HS-27A (cell line): ENCODE results near the gene AREG.
A peak's percentile ranks its signal among the peaks of the same experiment; 100 is the strongest.

Source experiments
- DNase-seq: peaks from one replicate; pipeline ENCODE4 v3.0.0-alpha.2; 2012; ENCODE audit warnings: low read depth, missing footprints

The AREG gene

DNA sequence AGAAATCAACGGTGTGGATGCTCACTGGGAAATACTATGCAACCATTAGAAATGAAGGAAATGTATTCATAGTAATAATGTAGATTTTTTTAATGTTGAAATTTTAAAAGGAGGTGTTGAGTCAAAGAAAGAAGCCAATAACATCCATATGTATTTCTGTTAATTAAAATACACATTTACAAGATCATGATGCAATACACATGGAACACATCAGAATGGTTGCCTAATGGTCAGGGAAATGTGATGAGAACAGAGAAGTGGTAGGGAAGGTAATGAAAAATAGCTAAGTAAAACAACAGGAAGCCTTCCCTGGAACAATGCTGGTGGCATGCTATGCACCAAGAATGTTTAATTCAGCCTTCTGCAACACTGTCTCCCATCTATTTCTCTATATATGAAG lies 18.2 kb downstream of the AREG start:
- no peak for DNase-seq

DNA sequence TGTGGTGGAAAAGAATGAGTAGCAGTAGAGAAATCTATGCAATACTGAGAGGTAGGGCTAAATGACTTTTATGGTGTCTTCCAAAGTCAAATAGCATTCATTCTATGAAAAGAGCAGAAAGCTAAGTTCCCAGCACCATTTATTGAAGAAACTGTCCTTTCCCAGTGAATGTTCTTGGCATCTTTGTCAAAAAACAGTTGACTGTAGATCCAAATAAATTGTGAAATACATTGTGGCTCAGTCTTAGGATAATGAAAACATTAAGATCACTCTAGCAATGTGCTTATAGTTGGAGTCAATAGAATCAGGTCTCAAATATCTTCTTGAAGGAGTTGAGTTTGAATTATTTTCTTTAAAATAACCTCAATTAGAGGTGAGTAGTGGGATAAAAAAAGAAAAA lies 19.4 kb downstream of the AREG start:
- no peak for DNase-seq

DNA sequence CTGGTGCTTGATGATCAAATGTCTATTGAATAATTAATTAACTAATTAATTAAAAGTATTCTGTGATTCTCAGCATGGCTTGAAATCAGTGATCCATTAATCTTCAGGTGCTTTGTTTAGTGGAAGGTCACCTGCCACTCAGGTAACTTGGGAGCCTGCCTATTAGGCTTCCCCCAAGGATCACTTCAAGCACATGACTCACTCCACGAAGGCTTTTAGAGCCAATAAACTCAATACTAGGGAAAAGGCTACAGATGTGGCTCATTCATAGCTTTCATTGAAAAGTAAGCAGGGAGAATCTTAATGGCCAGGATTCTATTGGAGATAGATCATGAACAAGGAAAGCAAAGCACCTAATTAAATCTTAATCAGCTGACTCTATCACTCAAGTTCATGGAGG lies 21.3 kb downstream of the AREG start:
- DNase-seq = no peak

DNA sequence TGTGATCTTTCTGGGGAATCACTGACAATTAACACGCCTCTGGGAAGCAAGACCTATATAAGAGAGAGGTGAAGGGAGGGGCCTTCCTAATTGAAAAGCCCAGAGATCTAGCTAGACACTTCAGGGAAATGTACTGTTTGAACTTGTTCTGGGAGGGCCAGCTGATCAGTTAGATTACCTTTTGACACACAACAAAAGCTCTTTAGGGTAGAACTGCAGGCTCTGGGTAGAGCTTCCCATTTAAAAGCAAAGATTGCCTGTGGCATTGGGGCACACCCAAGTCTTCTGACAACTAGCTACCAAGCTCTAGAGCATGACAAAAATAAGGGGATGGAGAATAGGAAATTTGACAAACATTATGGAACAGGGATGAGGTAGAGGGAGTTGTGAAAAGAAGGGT lies 26.3 kb downstream of the AREG start:
- no peak for DNase-seq

DNA sequence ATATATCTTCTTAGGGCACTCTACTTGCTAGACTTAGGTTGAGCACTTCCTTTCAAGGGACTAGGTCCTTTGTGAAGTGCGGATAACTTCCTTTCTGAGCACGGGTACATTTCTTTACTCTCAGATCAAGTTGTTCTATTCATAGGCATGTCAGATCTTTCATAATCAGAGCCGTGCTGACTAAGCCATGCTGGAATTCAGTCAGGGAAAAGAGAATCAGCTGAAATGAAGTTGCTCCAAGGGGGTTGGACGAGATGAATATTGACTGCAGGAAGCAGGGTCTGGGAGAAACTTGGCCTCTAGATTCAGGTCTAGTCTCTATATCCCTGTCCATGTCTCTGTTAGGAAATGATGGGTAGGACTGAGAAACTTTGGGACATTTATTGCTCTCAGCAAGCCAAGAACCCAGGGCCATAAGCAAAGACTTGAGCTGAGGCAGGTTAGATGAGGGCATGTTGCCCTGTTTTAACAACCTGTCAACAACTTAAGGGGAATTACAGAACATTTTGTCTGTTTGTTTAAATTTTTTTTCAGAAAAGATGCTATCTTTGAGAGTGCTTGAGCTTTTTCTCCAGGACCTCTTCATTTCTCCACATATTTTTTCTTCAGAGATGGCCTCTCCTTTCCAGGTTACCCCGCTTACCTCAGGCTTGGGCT lies 28.3 kb downstream of the AREG start:
- no peak for DNase-seq

DNA sequence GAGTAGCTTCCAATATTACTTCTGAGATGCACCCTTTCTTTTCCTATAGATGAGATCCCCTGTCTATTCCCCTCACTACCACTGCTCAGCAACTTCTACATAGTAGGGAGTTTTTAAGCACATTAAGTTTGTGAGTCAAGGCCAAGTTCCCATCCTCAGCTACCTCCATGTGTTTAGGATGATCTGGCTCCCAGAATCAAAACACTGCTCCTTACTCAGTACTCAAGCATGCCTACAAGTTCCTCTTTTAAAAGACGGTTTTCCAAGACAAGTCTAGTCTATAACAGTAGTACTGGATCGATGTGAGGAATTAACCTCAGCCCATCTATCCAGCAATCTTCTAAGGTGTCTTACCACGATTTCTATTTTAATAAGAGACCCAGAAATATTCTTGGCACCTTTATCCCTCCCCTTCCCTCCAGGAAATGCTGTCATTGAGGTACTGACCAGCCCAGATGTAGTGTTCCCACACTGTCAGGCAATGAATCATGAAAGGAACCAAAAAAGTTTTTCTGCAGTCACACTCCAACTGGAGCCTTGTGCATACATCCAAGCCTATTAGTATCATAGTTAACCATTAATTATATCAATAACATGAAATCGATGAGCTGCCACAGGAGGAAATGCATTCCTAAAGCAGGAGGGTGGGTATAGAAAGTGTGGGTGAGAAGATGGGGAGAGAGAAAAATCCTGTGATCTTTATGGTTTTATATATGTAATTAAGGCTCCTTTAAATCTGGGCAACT lies 29.6 kb downstream of the AREG start:
- DNase-seq = no peak

DNA sequence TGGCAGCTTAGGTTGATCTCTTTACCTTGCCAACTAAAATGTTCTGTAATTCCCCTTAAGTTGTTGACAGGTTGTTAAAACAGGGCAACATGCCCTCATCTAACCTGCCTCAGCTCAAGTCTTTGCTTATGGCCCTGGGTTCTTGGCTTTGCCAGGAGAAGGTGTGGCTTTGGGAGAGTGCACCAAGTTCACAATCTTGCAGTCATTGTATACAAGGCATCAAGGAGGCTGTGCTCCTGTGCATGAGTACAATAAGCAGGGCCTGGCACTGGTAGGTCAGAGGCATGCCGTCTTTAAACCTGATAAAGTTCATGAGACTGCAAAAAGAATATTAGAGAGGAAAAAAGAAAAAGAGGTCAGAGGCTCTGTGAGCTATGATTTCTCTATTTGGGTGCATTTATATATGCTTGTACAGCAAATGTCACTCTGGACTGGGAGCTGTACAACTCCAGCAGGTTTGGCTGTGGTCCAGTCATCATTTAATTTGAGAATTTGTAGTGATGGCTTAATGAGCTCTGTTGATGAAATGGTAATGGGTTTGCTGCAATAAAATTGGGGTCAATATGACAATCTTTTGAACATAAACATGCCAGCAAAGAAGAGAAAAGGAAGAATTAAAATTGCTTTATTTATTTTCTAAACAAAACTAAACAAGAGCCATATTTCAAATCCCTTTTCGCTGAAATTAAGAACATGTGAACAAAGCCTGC lies 30.3 kb downstream of the AREG start:
- DNase-seq = no peak

DNA sequence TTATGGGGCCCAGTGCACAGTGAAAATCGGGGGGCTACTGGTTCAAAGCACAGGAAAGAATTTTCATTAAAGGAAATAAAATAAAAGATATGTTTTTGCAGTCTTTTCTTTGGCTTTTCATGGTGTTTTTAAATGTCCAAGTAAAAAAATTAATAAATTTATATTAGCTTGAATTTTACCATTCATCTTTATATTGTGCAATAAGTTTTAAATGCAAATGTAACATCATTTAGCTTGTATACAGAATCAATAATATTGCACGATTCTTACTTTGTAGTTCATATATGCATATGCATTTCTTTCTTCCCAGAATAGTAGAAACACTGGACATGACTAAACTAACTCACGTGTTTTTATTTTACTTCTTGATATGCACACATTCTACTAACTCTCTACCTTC lies 31.0 kb downstream of the AREG start:
- no peak for DNase-seq

DNA sequence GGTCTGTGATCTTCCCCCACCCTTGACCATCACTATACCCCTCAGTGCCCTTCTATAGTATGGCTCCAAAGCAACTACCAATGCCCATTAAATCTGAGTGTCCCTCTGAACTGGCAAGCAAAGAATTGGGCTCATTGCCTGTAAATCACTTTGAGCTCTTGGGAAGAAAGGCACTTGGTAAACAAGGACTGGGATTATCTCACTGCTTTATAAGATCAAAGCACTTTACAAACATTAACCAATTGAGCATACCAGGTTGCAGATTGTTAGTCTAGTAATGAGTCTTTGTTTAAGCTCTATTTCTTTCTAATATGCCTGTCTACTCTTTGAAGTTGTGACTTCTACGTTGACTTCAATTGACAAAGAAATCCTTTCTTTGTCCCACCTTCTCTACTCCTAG lies 34.1 kb downstream of the AREG start:
- DNase-seq = no peak

DNA sequence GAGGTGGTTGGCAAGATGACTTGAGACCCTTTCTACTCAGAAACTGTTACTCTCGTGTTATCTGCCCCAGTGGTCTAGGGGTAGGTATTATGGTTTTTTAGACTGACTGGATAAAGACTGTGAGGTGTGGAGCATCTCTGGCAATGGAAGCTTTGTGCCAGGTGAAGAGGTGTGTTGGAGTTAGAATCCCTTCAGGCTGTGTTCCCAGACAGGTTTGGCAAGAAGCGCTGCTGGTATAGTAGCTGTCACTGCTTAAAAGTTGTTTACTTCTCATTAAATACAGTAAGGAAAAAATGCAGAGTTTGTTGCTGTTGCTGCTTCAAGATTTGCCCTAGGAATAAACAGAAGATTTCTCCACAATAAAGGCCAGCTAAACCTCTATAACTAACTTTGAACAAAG lies 35.3 kb downstream of the AREG start:
- DNase-seq = no peak

DNA sequence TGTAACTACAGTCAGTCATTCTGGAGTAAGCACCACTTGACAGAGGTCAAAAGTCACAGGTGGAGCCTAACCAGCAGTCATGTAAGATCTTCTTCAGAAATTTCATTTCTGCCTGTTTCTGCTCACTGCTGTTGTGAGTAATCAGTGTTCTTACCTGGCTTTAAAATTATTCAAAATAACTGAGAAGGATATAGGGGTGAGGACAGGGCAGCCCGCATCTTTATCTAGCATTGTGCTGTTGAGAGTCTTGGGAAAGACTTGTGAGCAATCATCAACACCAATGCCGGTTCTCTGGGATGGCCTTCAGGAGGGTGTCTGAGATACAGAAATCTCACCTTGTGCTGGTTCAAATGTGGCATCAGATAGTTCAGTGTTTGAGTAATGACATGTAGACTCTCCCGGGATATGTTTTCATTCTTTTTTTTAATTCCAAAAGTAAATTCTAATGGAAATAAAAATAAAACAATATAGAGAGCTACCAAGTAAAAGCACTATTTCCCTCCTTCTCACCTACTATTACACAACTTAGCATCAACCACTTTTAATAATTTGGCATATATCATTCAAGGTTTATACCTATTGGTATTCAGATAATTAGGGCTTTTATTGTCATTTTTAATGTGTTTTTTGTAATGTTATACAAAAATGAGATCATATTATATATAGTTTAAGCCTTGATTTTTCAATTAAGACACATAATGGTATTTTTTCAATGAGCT lies 37.1 kb downstream of the AREG start:
- DNase-seq = no peak

DNA sequence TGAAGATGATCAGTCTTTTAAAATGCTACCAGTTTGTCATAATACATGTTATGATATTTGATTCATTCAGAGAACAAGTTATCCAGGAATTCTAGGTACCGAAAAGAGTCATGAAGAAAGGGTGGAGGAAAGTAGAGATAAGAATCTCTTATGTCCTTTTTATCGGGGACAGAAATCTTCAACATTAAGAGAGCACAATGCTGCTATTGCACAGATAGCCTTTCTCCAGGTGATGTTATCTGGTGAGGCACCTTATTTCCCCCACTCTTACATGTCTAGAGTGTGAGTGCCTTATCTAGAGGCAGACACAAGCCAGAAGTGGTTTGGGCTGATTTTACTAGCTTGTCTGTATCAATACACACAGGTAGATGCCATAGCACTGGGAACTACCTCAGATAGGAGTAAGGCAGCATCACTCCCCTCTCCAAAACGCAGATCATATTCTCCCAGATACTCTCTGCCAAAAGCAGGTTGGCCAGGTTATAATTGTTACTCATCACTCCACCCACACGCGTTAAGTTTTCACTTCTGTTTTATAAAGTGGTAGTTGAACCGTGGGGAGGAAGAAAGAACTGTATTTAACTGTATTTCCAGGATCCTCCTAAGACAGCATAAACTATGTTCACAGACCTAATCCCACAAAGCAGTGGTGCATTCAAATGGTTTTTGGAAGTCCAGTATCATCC lies 38.4 kb downstream of the AREG start:
- DNase-seq = no peak

DNA sequence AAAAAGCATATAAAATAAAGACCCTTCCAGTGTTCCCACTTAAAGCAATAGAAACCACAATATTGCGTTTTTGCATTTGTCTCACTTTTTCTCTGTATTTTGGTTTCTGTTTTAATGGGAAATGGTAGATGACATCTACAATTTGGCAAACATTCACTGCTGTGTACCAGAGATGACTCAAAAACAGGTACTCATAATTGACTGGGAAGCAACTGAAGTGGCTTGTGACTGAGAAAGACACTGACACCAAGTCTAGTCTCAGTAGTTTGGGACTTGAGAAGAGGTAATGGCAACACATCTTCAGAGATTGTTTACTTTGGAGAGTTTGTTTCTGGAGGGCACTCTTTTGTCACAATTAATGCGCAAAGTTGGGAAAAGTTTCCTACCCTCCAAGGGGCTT lies 42.0 kb downstream of the AREG start:
- no peak for DNase-seq

DNA sequence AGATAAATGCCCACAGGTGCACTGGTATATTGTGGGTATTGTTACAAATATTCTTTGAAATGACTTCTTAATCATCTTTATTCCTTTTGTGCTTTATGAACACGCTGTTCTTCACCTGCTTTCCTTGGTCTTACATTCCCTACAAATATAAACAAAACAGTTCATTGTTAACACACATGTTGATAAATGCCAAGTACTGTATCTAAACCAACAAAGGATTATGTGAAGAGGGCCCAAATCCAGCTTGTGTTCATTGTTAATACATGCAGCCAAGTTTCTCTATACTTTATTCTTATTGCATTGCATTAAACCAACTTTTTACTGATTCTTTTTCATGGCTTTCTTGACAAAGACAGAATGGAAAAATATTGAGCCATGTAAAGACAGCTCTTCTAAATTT lies 42.8 kb downstream of the AREG start:
- no peak for DNase-seq

DNA sequence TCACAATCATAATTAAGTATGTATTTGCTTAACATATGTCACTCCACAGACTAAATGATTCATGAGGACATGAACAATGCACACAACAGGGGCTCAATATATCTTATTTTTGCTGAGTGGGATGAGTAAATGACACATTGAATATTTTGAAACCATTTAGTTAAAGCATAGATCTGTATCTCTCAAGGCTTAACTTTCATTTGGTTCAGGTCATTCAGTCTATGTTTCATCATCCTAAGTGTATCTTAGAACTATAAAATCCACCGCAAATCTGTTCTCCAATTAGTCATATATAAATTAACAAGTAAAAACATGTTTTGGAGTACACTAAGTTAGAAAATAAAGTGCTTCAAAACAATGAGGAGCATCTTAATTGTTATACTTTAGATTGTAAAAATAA lies 45.8 kb downstream of the AREG start:
- no peak for DNase-seq

DNA sequence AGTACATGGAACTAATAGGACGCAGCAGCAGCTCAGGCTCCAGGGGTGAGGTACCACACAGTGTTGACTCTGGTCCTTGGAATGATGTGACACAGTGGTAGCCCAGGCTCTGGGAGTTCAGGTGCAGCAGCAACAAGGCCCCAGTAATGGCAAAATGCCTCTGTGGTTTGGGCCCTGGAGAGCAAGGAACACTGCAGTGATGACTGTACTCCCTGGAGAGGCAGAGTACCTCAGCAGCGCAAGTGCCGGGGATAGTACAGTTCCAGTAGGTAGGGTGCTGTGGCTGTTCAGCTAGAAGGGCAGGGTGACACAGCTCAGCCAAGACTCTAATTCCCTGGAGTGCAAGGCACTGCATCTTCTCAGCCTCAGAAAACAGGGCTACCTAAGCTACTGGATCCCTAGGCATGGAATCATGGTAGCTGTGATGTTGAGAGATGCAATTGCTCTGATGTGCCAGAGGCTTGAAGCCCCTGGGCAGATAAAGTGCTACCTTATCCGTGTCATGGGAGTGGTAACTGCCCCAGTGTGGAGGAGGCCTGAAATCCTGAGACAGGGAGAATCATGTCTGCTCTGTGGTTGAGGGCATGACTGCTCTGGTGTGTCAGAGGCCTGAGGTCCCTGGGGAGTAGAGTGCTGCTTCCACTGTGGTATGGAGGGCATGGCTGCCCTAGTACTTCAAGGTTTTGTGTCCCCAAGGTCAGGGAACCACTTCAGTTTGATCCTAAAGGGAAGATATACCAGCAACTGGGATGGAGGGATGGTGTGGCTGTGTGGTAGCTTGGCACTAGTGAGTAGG lies 55.2 kb downstream of the AREG start:
- DNase-seq = no peak

DNA sequence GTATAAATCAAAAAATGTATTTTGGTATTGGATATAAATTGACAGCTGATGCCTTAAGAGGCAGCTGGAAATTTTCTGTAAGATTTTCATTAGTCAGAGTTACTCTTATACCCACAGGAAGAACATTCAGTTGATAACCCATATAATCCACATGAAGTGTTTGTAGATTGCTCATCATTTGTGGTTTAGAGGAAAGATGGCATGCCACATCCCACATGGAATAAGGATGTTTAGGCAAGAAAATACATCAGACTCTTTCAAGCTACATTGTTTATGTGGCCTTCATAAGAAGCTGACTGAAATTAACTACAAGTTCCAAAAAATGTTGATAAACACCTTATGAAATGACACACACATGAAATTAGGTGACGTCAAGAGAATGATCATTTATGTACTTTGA lies 56.6 kb downstream of the AREG start:
- peak; percentile 71 for DNase-seq

DNA sequence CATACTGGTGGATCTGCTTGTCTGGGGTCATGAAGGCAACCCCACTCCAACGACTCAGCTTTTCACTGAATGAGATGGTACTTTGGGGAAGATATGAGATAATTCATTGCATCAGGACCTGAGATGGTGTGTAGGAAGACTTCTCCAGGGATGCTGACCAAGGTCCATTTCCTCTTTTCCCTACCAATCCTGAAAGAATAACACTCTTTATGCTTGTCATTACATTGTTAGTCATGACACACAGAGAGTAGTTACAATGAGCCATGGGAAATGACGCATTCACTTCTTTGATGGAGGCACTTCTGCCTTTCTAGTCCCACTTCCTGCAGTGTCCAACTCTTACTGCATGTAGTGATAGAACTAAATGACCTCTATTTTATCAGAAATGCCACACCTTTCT lies 58.6 kb downstream of the AREG start:
- DNase-seq = no peak

DNA sequence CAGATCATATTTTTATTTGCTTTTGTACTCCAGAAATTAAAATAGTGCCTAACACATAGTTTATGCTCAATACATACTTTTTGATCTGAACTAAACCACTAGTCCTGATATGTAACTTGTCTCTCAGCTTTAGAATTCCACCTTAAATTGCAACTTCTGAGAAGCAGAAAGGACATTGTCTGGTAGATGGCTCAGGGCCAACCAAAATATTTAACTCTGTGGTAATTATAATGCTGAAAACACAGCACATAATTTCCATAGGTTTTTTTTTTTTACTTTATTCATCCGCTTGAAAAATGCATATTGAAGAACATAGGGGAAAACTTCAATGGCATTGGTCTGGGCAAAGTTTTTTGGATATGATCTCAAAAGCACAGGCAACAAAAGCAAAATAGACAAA lies 59.3 kb downstream of the AREG start:
- no peak for DNase-seq
